Measurements from ENCODE around the gene POLR1G. TPM values are rescaled to one million over a fixed set of nuclear protein-coding genes. Genes with fewer than 3 reads are reported as not detected.

The POLR1G gene
- polyA plus RNA-seq, 3 donors: 0.81 to 1.5 (median 1.1) TPM

DNA sequence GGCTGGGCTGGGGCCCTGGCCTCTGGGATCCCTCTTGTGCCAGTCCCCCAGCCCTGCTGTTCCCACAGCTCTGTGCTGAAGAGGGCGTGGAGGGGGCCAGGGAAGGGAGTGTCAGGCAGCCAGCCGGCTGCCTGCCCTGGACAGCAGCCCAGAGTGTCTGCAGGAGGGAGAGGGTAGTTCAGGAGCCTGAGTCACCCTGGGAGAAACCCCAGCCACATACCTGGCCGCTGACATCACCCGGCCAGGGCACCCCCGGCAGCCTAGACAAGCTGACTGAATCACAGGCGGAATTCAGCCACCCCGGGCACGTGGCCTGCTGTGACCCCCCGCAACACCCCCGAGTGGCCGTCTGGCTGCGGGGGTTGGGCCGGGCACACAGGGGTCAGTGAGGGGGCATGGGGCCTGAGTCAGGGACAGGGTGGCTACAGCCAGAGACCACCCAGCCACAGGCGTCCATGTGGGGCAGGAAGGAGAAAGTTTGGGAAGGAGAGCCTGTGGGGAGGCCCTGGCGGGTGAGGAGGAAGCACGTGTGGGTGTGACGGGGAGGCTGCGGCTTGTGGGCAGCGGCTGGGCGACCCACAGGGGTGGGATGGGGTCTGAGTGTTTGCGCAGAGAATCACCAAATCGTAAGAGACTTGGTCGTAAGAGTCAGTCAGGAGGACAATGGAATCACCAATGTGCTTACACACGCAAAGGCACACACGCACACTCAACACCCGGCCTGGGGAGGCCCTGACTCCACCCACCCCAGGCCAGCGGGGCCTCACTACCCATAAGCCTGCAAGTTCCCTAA is 49.5 kb downstream of the POLR1G start:
- Histone ChIP-seq H2AFZ (ENCODE audit: insufficient read depth, low read depth, low read length, poor library complexity, severe bottlenecking) (no peak overlapping the region), H3K27me3 (ENCODE audit: control insufficient read depth in 2 of 2, insufficient read depth in 2 of 2, low read length in 2 of 2) (peaks cover 0 to 13% of the 10 kb centered on the region in 2 donors), H3K4me2 (replicated peaks; ENCODE audit: extremely low read depth, low read length, poor library complexity, severe bottlenecking) (peak overlapping the region; percentile 40), H3K36me3 (replicated peaks in 1 of 2; ENCODE audit: control insufficient read depth in 1 of 2, insufficient read depth in 2 of 2, low read length in 2 of 2) (no peaks in the 10 kb centered on the region), H3K9me3 (replicated peaks in 1 of 2; ENCODE audit: control insufficient read depth in 1 of 2, insufficient read depth in 1 of 2, low read length in 2 of 2) (no peaks in the 10 kb centered on the region), H3K4me1 (ENCODE audit: control insufficient read depth in 1 of 2, insufficient read depth in 2 of 2, low read length in 2 of 2) (peaks cover 56 to 61% of the 10 kb centered on the region in 2 donors), H3K4me3 (replicated peaks in 1 of 3; ENCODE audit: low read depth in 2 of 3, low read length in 3 of 3) (peak overlapping the region in 1 of 3 experiments; percentile 11), H3K79me2 (ENCODE audit: insufficient read depth, low read length) (no peaks in the 10 kb centered on the region), H3K9ac (ENCODE audit: insufficient read depth, low read length, poor library complexity, severe bottlenecking) (peak overlapping the region; percentile 78), H4K20me1 (ENCODE audit: insufficient read depth, low read length) (no peaks in the 10 kb centered on the region), H3K27ac (ENCODE audit: low read depth in 1 of 2, low read length in 2 of 2) (peak overlapping the region; percentile 92)
- Mint-ChIP-seq H3K4me1 (peaks cover 51% of the 10 kb centered on the region), H3K27me3 (ENCODE audit: low read depth in 3 of 3) (peaks cover 19 to 22% (median 19%) of the 10 kb centered on the region in 3 donors), H3K4me3 (peak overlapping the region; percentile 60 to 75), H3K27ac (peak overlapping the region; percentile 97 to 99 (median 98)), H3K9me3 (peaks cover 0 to 7% (median 0%) of the 10 kb centered on the region in 7 donors), H3K36me3 (peaks cover 0 to 7% of the 10 kb centered on the region in 2 donors)
- intact Hi-C loops (cut with micrococcal nuclease): loop anchor here (1.0 to 2.0 kb wide), 3 partner anchors 11 to 17 kb away; partner anchors contain the start of gene FOSB (in 1 of the 2)
- peak; percentile 98 to 100 (median 98) for DNase-seq
- WGBS (ENCODE audit: insufficient coverage): under 1% methylated on average over 16 of the region's 27 CpGs
- TF ChIP-seq CTCF (IDR thresholded peaks at IDR 0.05): no peak

- intact Hi-C loops (cut with micrococcal nuclease): loop anchor here in 1 of 2 donors (1.0 kb wide), 1 partner anchor 11 kb away; the partner anchor contains the start of gene FOSB
- H3K36me3 ChIP-seq (replicated peaks in 1 of 2; ENCODE audit: control insufficient read depth in 1 of 2, insufficient read depth in 2 of 2, low read length in 2 of 2): no peaks in the 10 kb centered on the region
- H3K4me2 ChIP-seq (replicated peaks; ENCODE audit: extremely low read depth, low read length, poor library complexity, severe bottlenecking): peak overlapping the region; percentile 40
- H3K79me2 ChIP-seq (ENCODE audit: insufficient read depth, low read length): no peaks in the 10 kb centered on the region
- peak overlapping the region; percentile 60 to 75 for H3K4me3 Mint-ChIP-seq
- peak overlapping the region; percentile 78 for H3K9ac ChIP-seq (ENCODE audit: insufficient read depth, low read length, poor library complexity, severe bottlenecking)
- peaks cover 0 to 4% (median 0%) of the 10 kb centered on the region in 7 donors for H3K9me3 Mint-ChIP-seq
- peak overlapping the region; percentile 92 for H3K27ac ChIP-seq (ENCODE audit: low read depth in 1 of 2, low read length in 2 of 2)
- H3K9me3 ChIP-seq (replicated peaks in 1 of 2; ENCODE audit: control insufficient read depth in 1 of 2, insufficient read depth in 1 of 2, low read length in 2 of 2): no peaks in the 10 kb centered on the region
- H3K36me3 Mint-ChIP-seq: peaks cover 0 to 3% of the 10 kb centered on the region in 2 donors
- peaks cover 0 to 8% of the 10 kb centered on the region in 2 donors for H3K27me3 ChIP-seq (ENCODE audit: control insufficient read depth in 2 of 2, insufficient read depth in 2 of 2, low read length in 2 of 2)
- peak overlapping the region in 1 of 3 experiments; percentile 33 for H3K4me3 ChIP-seq (replicated peaks in 1 of 3; ENCODE audit: low read depth in 2 of 3, low read length in 3 of 3)
- no peak overlapping the region for H2AFZ ChIP-seq (ENCODE audit: insufficient read depth, low read depth, low read length, poor library complexity, severe bottlenecking)
- no peak for TF ChIP-seq CTCF (IDR thresholded peaks at IDR 0.05)
- no peak for DNase-seq
- H3K4me1 Mint-ChIP-seq: peaks cover 46% of the 10 kb centered on the region
- H3K27me3 Mint-ChIP-seq (ENCODE audit: low read depth in 3 of 3): peaks cover 16 to 22% (median 16%) of the 10 kb centered on the region in 3 donors
- H3K4me1 ChIP-seq (ENCODE audit: control insufficient read depth in 1 of 2, insufficient read depth in 2 of 2, low read length in 2 of 2): peaks cover 51 to 55% of the 10 kb centered on the region in 2 donors
- H3K27ac Mint-ChIP-seq: peak overlapping the region; percentile 97 to 99 (median 98)
- no CpG with 5 or more reads among the region's 2 CpGs for WGBS (ENCODE audit: insufficient coverage)
- no peaks in the 10 kb centered on the region for H4K20me1 ChIP-seq (ENCODE audit: insufficient read depth, low read length)
Observed at GRCh38 chr19:45456500-45456815, 50.0 kb downstream of the POLR1G start.
